ENCODE data around the gene GSE1.

The GSE1 gene

GRCh38 chr16:85717393-85718152, 104.5 kb downstream of the GSE1 start:
- DNase-seq (ENCODE audit: extremely low read depth in 1 of 2, low read depth in 1 of 2): peak in 1 of 2 donors; percentile 24

DNA sequence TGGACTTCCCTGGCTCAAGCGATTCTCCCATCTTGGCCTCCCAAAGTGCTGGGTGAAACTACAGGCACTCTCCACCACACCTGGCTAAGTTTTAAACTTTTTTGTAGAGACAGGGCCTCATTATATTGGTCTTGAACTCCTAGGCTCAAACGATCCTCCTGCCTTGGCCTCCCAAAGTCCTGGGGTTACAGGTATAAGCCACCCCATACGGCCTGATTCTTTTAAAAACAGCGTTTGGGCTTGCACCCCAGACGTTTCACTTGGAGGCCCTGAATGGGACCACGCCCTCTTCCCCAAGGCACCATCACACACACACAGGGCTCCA, 105.0 kb downstream of the GSE1 start:
- no peak for DNase-seq (ENCODE audit: extremely low read depth in 1 of 2, low read depth in 1 of 2)

GRCh38 chr16:85718682-85719081, 105.6 kb downstream of the GSE1 start:
- DNase-seq (ENCODE audit: extremely low read depth in 1 of 2, low read depth in 1 of 2): no peak

GRCh38 chr16:85719605-85720301, 106.6 kb downstream of the GSE1 start:
- no peak for DNase-seq (ENCODE audit: extremely low read depth in 1 of 2, low read depth in 1 of 2)

DNA sequence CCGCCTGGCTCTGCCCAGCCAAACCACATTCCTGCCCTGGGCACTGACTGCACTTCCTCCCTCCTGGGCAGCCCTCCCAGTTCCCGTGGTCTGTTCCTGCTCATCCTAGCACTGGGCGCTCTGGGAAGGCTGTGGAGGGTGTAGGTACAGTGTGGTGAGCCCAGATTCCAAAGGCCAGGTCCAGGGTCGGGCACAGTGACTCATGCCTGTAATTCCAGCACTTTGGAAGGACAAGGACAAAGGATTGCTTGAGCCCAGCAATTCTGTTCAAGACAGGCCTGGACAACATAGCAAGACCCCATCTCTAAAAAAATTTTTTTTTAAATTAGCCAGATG, 107.1 kb downstream of the GSE1 start:
- no peak for DNase-seq (ENCODE audit: extremely low read depth in 1 of 2, low read depth in 1 of 2)

DNA sequence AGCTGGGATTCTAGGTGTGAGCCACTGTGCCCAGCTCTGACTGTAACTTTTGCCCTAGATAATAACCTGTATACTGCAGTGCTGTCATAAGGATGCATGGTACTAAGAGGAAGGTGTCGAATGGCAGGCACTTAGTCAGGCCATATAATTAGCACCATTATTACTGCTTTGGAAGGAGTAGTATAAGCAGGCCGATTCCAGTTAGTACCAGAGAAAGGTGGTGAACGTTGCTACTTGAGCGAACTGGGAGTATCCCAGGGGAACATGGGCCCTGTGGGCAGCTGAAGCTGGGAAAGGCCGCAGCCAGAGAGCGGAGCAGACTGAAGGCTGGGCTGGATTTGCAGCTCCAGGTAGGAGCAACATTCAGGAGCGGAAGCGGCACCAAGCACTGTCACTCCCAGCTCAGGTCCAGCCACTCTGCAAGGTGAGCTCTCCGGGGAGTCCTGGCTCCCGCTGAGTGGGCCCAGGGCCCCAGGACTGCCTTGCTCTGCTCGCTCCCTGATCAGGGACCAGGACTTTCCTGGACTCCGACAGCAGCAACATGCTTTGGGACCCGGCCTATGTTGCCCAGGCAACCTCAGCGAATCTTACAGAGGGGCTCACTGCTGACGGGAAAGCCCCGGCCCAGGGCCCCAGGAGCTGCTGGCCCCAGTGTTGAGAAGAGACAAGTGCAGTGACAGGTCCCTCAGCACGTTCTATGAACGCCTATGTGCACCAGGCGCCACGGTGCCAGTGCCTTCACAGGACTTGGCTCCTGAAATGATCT, 109.2 kb downstream of the GSE1 start:
- DNase-seq (ENCODE audit: extremely low read depth in 1 of 2, low read depth in 1 of 2): no peak

GRCh38 chr16:85724126-85724879, 111.2 kb downstream of the GSE1 start:
- no peak for DNase-seq (ENCODE audit: extremely low read depth in 1 of 2, low read depth in 1 of 2)

DNA sequence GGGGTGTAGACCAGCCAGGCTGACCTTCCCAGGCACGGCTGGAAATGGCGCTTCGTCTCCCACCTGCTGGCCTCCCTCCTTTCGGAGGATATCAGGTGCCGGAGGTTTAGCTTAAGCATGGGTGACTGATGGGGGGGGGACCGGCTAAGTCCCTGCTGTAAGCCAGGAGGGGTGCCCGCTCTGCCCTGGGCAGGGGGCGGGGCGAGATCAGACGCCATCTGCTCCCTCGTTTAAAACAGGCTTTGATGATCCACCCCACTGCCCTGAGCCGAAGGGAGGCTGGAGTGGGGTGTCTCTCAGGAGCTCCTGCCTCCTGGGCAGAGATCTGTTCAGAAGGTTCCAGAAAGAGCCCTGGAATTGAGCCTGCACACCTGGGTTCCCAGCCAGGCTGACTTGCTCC, 111.8 kb downstream of the GSE1 start:
- no peak for DNase-seq (ENCODE audit: extremely low read depth in 1 of 2, low read depth in 1 of 2)
